Measurements from ENCODE around the gene CUL4A.

The CUL4A gene

GRCh38 chr13:113229791-113230190, 20.4 kb downstream of the CUL4A start:
- H3K4me2 ChIP-seq (ENCODE audit: low read depth, low read length, poor library complexity, severe bottlenecking), result no peak overlapping the region
- H3K9me3 ChIP-seq (ENCODE audit: insufficient read depth, low read length), result no peaks in the 10 kb centered on the region
- no peak overlapping the region for H2AFZ ChIP-seq (ENCODE audit: low read depth, low read length, severe bottlenecking)
- no peak overlapping the region for H3K4me3 ChIP-seq (ENCODE audit: insufficient read depth, low read length, poor library complexity, severe bottlenecking)
- no peak overlapping the region for H3K9ac ChIP-seq (ENCODE audit: low read length)
- 0 out of 2 replicates have a peak, but pooled peaks cover 5% of the 10 kb centered on the region for H3K79me2 ChIP-seq (ENCODE audit: insufficient read depth, low read length)
- H3K27me3 ChIP-seq (ENCODE audit: low read length), result no peaks in the 10 kb centered on the region
- TF ChIP-seq CTCF (IDR thresholded peaks at IDR 0.05; ENCODE audit: insufficient read depth, low read length, poor library complexity, severe bottlenecking) (no peak), EZH2phosphoT487 (conservative IDR thresholded peaks at IDR 0.05; ENCODE audit: low read length) (no peak)
- H3K9me2 ChIP-seq (replicated peaks; ENCODE audit: insufficient read depth, low read length), result no peaks in the 10 kb centered on the region
- no peaks in the 10 kb centered on the region for H4K20me1 ChIP-seq (ENCODE audit: low read depth, low read length)
- no peak overlapping the region for H3K27ac ChIP-seq (ENCODE audit: low read depth, low read length)
- H3F3A ChIP-seq (ENCODE audit: insufficient read depth), result no peaks in the 10 kb centered on the region
- H3K36me3 ChIP-seq (ENCODE audit: low read length), result peaks cover 8% of the 10 kb centered on the region; the same call in 1 of the 2 replicates

- H2AFZ ChIP-seq (ENCODE audit: low read depth, low read length, severe bottlenecking), result no peak overlapping the region
- H3K36me3 ChIP-seq (ENCODE audit: low read length), result no peaks in the 10 kb centered on the region
- H3K79me2 ChIP-seq (ENCODE audit: insufficient read depth, low read length), result no peaks in the 10 kb centered on the region
- H3K9me2 ChIP-seq (replicated peaks; ENCODE audit: insufficient read depth, low read length), result no peaks in the 10 kb centered on the region
- no peak overlapping the region for H3K4me3 ChIP-seq (ENCODE audit: insufficient read depth, low read length, poor library complexity, severe bottlenecking)
- TF ChIP-seq CTCF (IDR thresholded peaks at IDR 0.05; ENCODE audit: insufficient read depth, low read length, poor library complexity, severe bottlenecking), result no peak
- no peak for TF ChIP-seq EZH2phosphoT487 (conservative IDR thresholded peaks at IDR 0.05; ENCODE audit: low read length)
- no peak overlapping the region for H3K4me2 ChIP-seq (ENCODE audit: low read depth, low read length, poor library complexity, severe bottlenecking)
- no peak overlapping the region for H3K27ac ChIP-seq (ENCODE audit: low read depth, low read length)
- no peaks in the 10 kb centered on the region for H4K20me1 ChIP-seq (ENCODE audit: low read depth, low read length)
- no peaks in the 10 kb centered on the region for H3K9me3 ChIP-seq (ENCODE audit: insufficient read depth, low read length)
- H3K27me3 ChIP-seq (ENCODE audit: low read length), result no peaks in the 10 kb centered on the region
- no peak overlapping the region for H3K9ac ChIP-seq (ENCODE audit: low read length)
- no peaks in the 10 kb centered on the region for H3F3A ChIP-seq (ENCODE audit: insufficient read depth)
Measured at GRCh38 chr13:113231306-113232207, 22.1 kb downstream of the CUL4A start.

- Histone ChIP-seq H3F3A (ENCODE audit: insufficient read depth) (no peaks in the 10 kb centered on the region), H3K9me3 (ENCODE audit: insufficient read depth, low read length) (no peaks in the 10 kb centered on the region), H3K36me3 (ENCODE audit: low read length) (no peaks in the 10 kb centered on the region), H3K27ac (ENCODE audit: low read depth, low read length) (no peak overlapping the region), H2AFZ (ENCODE audit: low read depth, low read length, severe bottlenecking) (no peak overlapping the region), H3K27me3 (ENCODE audit: low read length) (no peaks in the 10 kb centered on the region), H4K20me1 (ENCODE audit: low read depth, low read length) (no peaks in the 10 kb centered on the region), H3K4me3 (ENCODE audit: insufficient read depth, low read length, poor library complexity, severe bottlenecking) (no peak overlapping the region), H3K9ac (ENCODE audit: low read length) (no peak overlapping the region), H3K9me2 (replicated peaks; ENCODE audit: insufficient read depth, low read length) (no peaks in the 10 kb centered on the region), H3K79me2 (ENCODE audit: insufficient read depth, low read length) (no peaks in the 10 kb centered on the region), H3K4me2 (ENCODE audit: low read depth, low read length, poor library complexity, severe bottlenecking) (no peak overlapping the region)
- no peak for TF ChIP-seq CTCF (IDR thresholded peaks at IDR 0.05; ENCODE audit: insufficient read depth, low read length, poor library complexity, severe bottlenecking)
- TF ChIP-seq EZH2phosphoT487 (conservative IDR thresholded peaks at IDR 0.05; ENCODE audit: low read length), result no peak
Measured at GRCh38 chr13:113232208-113233003, 23.0 kb downstream of the CUL4A start.

Data from SU-DHL-6 (cell line).